Progenitor cell of endocrine pancreas (in vitro differentiated cells): ENCODE results near the gene EBPL. TPM values are rescaled to one million over a fixed set of nuclear protein-coding genes. Genes with fewer than 3 reads are reported as not detected.

ENCODE experiments used
- DNase-seq: peaks from one replicate; pipeline ENCODE4 v3.0.0; 2021; ENCODE audit warnings: low spot score; ENCODE audit not compliant: unreplicated experiment
- H3K27ac Mint-ChIP-seq: 2 replicates; pipeline ENCODE4 v1.8.0; 2021; ENCODE audit warnings: mild to moderate bottlenecking, moderate library complexity, mixed read lengths
- H3K27me3 Mint-ChIP-seq: 2 replicates; pipeline ENCODE4 v1.8.0; 2021; ENCODE audit warnings: mixed read lengths
- H3K36me3 Mint-ChIP-seq: 2 replicates; pipeline ENCODE4 v1.8.0; 2022; ENCODE audit warnings: mixed read lengths; ENCODE audit not compliant: insufficient read depth
- H3K4me1 Mint-ChIP-seq: 2 replicates; pipeline ENCODE4 v1.8.0; 2021; ENCODE audit warnings: low read depth, mixed read lengths
- H3K4me3 Mint-ChIP-seq: 2 replicates; pipeline ENCODE4 v1.8.0; 2021; ENCODE audit warnings: low read depth, mild to moderate bottlenecking, moderate library complexity, mixed read lengths
- H3K9me3 Mint-ChIP-seq: 2 replicates; pipeline ENCODE4 v1.8.0; 2021; ENCODE audit warnings: low read depth, mixed read lengths
- total RNA-seq: library from RNA; stranded (reverse); gene quantifications from 2 replicates; pipeline ENCODE4 v1.2.1, GENCODE V29; 2021
- TF ChIP-seq, protein P1 (sequence below): fragments of 200-600 bp; sonication (generic); IDR thresholded peaks from one replicate; pipeline ENCODE4 v1.5.0; 2021; ENCODE audit warnings: antibody characterized with exemption, mild to moderate bottlenecking; ENCODE audit not compliant: unreplicated experiment

The EBPL gene
- total RNA-seq, 1 donor from 2014 or later = 53.9 TPM

DNA sequence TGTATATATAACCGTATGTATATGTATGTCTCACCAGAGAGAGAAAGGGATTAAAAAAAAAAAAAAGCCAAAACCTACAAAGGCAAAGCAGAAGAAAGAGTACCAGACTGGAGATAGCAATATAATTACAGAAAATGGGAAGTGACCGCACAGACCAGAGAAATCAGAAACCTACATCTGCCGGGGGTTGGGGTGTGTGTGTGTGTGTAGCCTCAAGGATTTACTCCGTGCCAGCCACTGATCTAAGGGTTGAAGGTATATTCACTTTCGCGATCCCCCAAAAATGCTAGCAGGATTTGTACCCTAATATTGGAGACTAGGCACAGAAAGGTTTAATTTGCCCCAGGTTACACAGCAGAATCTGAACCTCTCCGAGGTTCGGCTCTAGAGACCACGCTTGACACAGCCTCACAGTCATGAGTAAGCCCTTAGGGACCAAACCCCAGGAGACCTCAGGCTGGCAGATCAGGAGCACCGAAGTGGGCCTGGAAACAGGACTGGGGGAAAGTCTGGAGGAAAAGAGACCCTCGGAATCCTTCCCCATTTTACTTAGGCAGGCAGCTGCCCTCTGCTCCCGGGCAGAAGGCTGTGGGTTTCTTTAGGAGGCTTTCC lies 48.1 kb downstream of the EBPL start:
- Mint-ChIP-seq H3K9me3 (no peaks in the 10 kb centered on the region), H3K36me3 (no peaks in the 10 kb centered on the region), H3K4me3 (no peak overlapping the region), H3K27ac (no peak overlapping the region), H3K4me1 (no peaks in the 10 kb centered on the region), H3K27me3 (peaks cover 3% of the 10 kb centered on the region)
- TF ChIP-seq, protein P1, sequence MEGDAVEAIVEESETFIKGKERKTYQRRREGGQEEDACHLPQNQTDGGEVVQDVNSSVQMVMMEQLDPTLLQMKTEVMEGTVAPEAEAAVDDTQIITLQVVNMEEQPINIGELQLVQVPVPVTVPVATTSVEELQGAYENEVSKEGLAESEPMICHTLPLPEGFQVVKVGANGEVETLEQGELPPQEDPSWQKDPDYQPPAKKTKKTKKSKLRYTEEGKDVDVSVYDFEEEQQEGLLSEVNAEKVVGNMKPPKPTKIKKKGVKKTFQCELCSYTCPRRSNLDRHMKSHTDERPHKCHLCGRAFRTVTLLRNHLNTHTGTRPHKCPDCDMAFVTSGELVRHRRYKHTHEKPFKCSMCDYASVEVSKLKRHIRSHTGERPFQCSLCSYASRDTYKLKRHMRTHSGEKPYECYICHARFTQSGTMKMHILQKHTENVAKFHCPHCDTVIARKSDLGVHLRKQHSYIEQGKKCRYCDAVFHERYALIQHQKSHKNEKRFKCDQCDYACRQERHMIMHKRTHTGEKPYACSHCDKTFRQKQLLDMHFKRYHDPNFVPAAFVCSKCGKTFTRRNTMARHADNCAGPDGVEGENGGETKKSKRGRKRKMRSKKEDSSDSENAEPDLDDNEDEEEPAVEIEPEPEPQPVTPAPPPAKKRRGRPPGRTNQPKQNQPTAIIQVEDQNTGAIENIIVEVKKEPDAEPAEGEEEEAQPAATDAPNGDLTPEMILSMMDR = no peak
- no peak for DNase-seq

DNA sequence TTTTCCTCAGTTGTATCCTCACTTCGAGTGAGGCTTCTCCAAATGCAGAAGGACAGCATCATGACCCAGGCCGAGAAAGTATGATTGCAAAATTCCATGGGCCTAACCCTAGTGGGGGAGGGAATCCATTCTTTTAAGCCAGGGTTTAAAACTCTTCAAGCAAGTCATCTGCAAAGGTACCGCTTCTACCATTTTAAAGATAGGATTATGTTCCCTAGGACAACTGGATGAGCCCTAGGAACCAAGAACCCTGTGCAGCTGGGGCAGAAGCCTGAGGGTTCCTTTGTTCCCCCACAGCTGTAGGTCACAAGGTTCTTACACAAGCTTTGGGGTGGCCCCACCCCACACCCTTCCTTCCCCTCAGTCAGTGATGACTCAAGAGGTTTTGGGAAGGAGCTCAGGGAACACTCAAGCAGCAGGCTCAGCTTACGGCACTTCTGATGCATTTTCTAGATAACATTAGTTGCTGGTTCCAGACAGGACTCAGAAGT lies 49.4 kb downstream of the EBPL start:
- TF ChIP-seq, protein P1 = no peak
- no peak overlapping the region for H3K27ac Mint-ChIP-seq
- H3K9me3 Mint-ChIP-seq = no peaks in the 10 kb centered on the region
- DNase-seq = no peak
- H3K36me3 Mint-ChIP-seq = no peaks in the 10 kb centered on the region
- peaks cover 3% of the 10 kb centered on the region for H3K27me3 Mint-ChIP-seq
- no peaks in the 10 kb centered on the region for H3K4me1 Mint-ChIP-seq
- no peak overlapping the region for H3K4me3 Mint-ChIP-seq

DNA sequence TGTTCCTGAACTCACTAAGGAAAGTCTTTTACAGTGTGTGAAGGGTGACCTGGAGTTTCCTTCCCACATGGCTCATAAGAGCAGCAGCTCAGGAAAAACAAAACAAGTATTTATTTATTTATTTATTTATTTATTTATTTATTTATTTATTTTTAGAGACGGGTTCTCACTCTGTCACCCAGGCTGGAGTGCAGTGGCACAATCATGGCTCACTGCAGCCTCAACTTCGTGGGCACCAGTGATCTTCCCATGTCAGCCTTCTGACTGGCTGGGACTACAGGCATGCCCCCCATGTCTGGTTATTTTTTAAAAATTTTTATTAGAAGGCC lies 52.6 kb downstream of the EBPL start:
- Mint-ChIP-seq H3K9me3 (peaks cover 3% of the 10 kb centered on the region), H3K27me3 (peaks cover 6% of the 10 kb centered on the region), H3K27ac (no peak overlapping the region), H3K4me3 (no peak overlapping the region), H3K36me3 (no peaks in the 10 kb centered on the region), H3K4me1 (peaks cover 1% of the 10 kb centered on the region)
- TF ChIP-seq, protein P1 = no peak
- no peak for DNase-seq

DNA sequence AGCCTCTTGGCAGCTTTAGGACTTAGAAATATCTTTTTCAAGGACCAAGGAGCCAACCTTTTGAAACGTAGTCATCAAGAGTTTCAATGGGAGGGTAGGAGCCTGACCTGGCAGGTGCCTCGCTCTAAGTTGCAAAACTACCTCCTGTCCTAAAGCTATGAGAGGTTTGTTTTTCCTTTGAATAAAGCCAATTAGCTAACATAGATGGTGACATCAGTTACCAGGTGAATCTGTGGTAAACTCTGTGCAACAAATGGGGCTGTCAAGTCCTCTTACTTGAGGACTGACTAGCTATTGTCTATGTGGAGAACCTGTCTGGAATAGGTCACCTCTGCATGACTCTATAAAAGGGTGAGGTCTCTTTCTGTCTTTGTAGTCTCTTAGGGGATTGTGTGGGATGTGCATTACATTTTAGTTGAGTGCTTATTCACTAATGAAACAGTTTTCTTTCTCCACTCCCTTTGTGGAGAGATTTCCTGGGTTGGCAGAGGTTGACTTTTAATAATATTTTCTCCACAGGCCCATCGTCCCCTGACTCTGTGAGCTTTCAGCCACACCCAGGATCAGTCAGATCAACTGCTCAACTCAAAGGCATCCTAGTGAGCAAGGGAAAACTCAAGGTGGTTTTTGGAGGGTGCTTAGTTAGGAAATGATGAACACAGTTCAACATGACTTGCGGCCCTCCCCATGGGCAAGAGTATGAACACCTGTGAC lies 53.1 kb downstream of the EBPL start:
- TF ChIP-seq, protein P1 = no peak
- H3K27me3 Mint-ChIP-seq = peaks cover 10% of the 10 kb centered on the region
- no peak overlapping the region for H3K27ac Mint-ChIP-seq
- H3K36me3 Mint-ChIP-seq = no peaks in the 10 kb centered on the region
- peaks cover 1% of the 10 kb centered on the region for H3K4me1 Mint-ChIP-seq
- DNase-seq = no peak
- H3K4me3 Mint-ChIP-seq = no peak overlapping the region
- H3K9me3 Mint-ChIP-seq = peaks cover 3% of the 10 kb centered on the region

DNA sequence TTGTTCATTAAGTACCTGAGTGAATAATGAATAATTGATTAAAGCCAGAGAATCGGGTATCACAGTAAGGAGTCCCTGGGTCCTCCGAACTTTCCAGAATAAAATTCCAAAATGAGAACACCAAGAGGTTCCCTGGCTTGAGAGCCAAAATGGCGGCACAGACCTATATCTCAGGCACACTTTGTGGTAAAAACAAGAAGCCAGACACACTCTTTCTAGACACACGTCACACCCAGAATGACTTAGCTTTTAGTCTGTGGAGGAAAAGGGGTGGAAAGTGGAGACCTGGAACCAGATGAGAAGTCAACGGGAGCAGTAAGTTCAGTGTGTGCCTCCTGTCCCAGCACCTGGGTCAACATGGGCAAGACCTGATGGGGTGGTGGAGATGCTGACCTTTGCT lies 54.6 kb downstream of the EBPL start:
- no peak overlapping the region for H3K4me3 Mint-ChIP-seq
- TF ChIP-seq, protein P1 = no peak
- H3K27me3 Mint-ChIP-seq = peaks cover 9% of the 10 kb centered on the region
- H3K9me3 Mint-ChIP-seq = peaks cover 3% of the 10 kb centered on the region
- H3K4me1 Mint-ChIP-seq = peaks cover 1% of the 10 kb centered on the region
- no peak overlapping the region for H3K27ac Mint-ChIP-seq
- H3K36me3 Mint-ChIP-seq = no peaks in the 10 kb centered on the region
- no peak for DNase-seq
